DMS153 treated with DMSO at 0.1 percent for 48 hours (cell line): ENCODE results near the gene RAET1G.
"Not testable (repeated sequence)": the region's sequence is repeated elsewhere in the genome, so short reads cannot be mapped to it uniquely, and the experiment has no call there.

Experiments used
- DNase-seq: peaks from one replicate; lab custom pipeline; 2025; ENCODE audit not compliant: unreplicated experiment; lab: John Stamatoyannopoulos, UW

Gene RAET1G

DNA sequence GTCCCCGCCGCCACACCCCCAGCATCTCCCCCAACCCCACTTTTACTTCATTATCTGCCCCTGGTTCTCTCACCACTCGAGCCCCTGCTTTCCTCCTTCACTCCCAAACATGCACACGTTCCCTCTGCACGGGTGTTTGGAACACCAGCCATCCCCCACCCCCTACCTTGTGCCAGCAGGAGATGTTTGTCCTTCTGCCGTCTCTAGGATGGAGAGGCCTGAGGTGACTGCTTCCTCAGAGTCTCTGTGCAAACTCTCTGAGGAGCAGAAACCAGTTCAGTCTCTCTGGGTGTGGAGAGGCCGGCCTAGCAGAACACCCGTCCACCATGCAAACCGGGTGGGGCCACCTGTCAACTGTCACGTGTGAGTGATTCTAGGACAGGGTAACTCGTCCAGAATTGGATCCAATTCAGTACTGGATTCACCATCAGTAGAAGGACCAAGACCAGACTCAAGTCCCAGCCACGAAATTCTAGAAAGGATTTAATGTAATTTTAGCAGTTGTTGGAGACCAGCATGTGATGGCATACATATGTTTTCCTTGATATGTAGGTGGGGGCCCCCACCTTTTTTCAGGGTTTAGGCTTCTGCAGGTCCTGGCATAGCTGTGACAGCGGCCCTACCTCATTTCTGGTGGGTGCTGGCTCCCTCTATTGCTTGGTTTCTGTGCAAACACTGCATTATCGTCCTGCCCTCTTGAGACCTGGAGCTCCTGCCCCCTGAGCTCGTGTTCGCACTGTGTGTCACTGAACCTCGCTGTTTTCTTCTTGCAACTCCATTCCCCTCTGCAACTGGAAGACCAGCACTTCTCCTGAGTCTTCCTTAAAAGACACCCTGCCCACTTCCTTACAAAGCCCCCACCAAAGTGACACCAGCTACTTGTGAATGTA lies 24.8 kb downstream of the RAET1G start, which contains the start of gene RAET1E:
Gene RAET1E, minus strand, starts transcription at position 259 of the 890 bp plus-strand sequence. CDS start 7,212 bp downstream, outside the sequence.
- no peak for DNase-seq

- no peak for DNase-seq
Observed at GRCh38 chr6:149897015-149897697, 25.8 kb downstream of the RAET1G start.

DNA sequence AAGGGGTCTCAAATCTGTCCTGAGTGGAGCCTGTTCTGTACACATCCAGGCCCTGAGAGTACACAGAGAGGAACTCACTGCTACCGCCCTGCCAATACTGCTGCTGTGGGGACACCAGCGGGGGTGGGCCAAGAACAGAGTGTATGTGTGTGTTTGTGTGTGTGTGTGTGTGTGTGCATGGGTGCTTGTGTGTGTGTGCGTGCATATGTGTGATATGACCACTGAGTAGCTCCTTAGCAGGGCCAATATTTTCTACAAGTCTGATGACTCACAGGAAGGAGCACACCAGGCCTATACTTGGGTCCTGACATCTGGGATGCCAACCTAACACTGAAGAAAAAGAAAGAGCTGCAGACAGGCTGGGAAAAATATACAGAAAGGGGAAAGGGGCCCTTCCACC lies 26.4 kb downstream of the RAET1G start:
- DNase-seq: no peak

DNA sequence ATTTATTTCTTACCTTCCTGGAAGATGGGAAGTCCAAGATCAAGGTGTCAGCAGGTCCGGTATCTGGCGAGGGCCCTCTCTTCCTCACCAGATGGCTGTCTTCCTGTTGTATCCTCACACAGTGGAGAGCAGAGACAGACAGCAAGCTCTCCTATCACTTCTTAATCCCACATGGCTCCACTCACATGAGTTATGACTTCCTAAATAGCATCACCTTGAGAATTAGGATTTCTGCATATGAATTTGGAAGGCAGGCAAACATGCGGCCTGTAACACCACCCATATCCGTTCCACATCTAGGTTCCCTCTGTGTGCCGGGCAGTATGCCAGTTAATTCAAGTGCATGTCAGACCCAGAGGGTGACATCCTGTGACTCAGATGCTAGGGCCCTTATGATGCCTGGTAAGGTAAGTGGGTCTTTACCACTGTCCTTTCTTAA lies 27.1 kb downstream of the RAET1G start:
- peak; percentile 74 for DNase-seq

DNA sequence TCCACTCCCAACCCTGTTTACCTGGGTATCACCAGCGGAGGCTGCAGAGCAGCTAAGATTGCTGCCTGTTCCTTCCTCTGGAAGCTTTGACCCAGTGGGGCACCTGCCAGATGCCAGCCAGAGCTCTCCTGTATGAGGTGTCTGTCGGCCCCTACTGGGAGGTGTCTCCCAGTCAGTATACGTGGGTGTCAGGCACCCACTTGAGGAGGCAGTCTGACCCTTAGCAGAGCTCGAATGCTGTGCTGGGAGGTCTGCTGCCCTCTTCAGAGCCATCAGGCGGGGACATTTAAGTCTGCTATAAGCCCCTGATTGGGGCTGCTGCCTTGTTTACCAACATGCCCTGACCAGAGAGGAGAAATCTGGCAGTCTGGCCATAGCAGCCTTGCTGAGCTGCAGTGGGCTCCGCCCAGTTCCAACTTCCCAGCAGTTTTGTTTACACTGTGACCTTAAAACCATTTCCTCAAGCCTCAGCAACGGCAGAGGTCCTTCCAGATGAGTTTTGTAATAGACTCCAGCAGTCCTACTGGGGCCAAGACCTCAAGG lies 27.8 kb downstream of the RAET1G start:
- DNase-seq: no peak

GRCh38 chr6:149891864-149892263 lies 31.1 kb downstream of the RAET1G start:
- not testable (repeated sequence) for DNase-seq

DNA sequence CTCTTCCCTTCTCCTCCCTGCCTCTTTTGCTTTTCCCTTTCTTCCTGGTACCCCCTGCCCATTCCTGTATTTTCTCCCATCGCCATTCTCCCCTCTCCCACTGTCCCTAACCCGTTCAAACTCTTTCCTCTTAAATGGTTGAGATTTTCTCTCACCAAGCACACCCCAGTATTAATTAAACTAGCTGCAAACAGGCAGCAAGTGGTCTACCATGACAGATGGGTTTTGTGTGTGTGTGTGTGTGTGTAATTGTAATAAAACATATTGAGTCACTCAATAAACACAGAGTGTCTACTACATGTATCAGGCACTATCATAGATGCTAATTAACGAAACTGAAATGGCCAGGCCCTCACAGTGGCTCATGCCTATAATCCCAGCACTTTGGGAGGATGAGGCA lies 31.7 kb downstream of the RAET1G start:
- no peak for DNase-seq

- no peak for DNase-seq
Observed at GRCh38 chr6:149890629-149891045, 32.3 kb downstream of the RAET1G start.

GRCh38 chr6:149889326-149889725 lies 33.6 kb downstream of the RAET1G start:
- DNase-seq: no peak

DNA sequence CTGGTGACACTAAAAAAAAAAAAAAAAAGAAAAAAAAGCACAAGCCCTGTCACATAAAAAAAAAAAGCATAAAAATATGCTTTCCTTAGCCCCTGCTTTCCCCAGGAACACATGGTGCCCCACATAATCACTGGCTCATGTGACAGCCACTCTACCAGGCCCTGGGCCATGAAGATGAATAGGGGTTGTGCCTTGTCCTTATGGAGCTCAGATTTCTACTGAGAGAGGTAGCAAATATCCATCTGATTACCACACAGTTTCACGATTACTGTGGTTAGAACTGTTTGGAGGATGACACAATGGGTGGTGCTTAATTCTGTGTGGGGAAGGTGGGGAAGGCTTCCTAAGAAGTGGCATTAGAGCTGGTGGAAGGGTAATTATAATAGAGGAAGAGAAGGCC lies 34.3 kb downstream of the RAET1G start:
- DNase-seq: no peak

- no peak for DNase-seq
Observed at GRCh38 chr6:149888093-149888492, 34.8 kb downstream of the RAET1G start.

DNA sequence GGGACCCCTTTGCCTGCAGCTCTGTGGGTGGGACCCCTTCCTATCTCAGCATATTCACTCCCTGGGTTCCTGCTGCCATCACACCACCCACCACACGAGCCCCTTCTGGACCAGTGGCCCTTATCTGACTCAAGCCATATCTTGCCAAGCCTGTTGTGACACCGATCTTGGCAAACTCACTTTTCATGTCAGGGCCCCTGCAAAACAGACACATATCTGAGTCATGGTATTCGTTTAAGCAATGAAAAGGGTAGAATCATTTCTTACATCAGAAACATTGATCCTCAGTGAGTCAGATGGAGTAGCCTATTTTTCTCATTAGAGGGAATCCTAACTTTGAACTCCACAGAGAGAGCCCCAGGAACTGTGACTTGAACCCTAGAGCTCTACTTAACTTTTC lies 35.6 kb downstream of the RAET1G start:
- DNase-seq: no peak

- DNase-seq: no peak
Observed at GRCh38 chr6:149885888-149886287, 37.0 kb downstream of the RAET1G start.

- DNase-seq: no peak
Observed at GRCh38 chr6:149884617-149885016, 38.3 kb downstream of the RAET1G start.

DNA sequence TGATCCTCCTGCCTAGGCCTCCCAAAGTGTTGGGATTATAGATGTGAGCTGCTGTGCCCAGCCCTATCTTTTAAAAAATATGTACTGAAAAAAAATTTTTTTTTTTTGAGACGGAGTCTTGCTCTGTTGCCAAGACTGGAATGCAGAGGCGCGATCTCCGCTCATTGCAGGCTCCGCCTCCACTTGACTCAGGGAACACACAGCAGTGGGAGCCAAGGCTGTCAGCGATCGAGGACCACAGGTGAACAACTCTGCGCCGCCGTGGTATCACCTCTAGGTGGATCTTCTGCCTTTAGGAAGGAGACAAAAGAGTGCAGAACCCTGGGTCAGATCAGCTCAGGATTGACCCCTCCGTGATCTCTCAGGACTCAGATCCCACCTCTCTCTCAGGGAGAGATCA lies 38.7 kb downstream of the RAET1G start:
- DNase-seq: no peak

DNA sequence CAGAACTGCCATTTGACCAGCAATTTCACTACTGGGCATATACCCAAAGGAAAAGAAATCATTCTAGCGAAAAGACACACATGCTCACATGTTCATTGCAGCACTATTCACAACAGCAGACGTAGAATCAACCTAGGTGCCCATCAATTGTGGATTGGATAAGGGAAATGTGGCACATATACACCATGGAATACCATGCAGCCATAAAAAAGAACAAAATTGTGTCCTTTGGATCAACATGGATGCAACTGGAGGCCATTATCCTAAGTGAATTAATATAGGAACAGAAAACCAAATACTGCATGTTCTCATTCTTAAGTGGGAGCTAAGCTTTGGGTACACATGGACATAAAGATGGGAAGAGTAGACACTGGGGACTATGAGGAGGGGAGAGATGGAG lies 41.1 kb downstream of the RAET1G start:
- DNase-seq: no peak

DNA sequence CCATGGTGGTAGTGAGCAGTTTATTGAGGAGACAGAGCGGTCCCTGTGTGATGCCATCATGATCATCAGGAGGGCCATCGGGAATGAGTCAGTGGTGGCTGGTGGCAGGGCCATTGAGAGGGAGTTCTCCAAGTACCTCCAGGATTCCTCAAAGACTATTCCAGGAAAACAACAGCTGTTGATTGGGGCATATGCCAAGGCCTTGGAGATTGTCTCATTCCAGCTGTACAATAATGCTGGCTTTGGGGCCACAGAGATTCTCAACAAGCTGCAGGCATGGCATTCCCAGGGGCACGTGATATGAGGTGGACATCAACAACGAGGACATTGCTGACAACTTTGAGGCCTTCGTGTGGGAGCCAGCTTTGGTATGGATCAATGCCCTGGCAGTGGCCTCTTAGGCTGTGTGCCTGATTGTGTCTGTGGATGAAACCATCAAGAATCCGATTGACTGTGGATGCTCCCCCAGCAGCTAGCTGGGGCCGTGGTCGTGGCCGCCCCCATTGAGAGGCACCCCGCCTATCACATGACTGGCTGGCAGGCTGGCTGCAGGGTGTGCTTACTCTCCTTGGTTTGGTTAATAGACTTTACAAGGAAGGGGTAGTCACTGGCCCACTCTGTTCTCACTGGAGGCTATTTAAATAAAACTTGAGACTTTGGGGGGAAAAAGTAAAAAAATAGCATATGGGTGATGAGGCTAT lies 41.7 kb downstream of the RAET1G start:
- no peak for DNase-seq

GRCh38 chr6:149877659-149878058 lies 45.3 kb downstream of the RAET1G start:
- no peak for DNase-seq

GRCh38 chr6:149876241-149876933 lies 46.5 kb downstream of the RAET1G start:
- no peak for DNase-seq

GRCh38 chr6:149872233-149872632 lies 50.7 kb downstream of the RAET1G start:
- no peak for DNase-seq

DNA sequence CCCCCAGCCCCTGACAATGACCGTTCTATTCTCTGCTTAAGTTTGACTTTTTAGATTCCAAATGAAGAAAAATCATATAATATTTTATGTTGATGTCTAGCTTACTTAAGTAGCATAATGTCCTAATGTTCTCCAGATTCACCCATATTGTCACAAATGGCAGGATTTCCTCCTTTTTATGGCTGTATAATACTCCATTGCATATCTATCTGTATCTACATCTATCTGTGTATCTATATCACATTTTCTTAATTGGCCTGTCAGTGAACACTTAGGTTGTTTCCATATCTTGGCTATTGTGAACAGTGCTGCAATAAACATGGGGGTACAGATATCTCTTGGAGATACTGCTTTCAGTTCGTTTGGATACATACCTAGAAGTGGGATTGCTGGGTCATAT lies 51.7 kb downstream of the RAET1G start:
- DNase-seq: no peak
